ENCODE results near the gene ORMDL3.
A peak's percentile ranks its signal among the peaks of the same experiment; 100 is the strongest.
"Not testable (repeated sequence)": the region's sequence is repeated elsewhere in the genome, so short reads cannot be mapped to it uniquely, and the experiment has no call there.

ORMDL3 gene

DNA sequence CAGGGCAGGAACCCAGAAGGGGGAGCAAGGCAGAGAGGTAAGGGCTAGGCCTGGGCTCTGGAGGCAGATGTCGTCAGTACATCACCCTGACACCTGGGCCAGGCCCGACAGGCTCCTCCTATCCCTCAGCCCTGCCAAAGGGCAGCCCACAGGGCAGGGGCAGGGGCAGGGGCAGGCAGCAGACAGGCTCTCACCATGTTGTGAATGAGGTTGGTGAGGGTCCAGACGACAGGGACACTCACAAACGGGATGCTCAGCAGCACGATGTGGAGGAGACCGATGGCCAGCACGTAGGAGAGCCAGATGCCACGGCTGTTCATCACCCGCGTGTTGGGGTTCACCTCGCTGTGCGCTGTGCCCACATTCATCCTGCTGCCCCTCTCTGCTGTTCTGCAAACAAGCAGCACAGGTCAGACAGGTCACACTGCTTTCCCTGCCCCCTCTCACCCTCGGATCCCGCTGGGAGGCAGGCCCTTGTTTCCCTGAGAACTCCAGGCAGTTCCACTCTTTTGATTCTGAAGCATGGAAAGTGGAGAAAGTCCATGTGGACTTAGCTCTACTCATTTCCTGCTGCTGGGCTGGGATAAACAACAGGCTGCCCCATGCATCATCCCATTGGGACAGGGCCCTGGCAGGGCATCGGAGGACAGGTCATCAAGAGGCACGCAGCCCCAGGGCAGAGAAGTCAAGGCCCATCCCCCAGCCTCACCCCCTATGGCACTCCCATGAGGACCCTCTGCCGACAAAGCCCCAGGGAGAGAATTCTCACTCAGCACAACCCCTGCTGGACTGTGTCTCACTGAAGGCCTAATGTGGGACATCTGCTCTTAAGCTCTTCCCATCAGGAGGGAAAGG lies 3.3 kb downstream of the ORMDL3 start:
- DNase-seq: no peak

DNA sequence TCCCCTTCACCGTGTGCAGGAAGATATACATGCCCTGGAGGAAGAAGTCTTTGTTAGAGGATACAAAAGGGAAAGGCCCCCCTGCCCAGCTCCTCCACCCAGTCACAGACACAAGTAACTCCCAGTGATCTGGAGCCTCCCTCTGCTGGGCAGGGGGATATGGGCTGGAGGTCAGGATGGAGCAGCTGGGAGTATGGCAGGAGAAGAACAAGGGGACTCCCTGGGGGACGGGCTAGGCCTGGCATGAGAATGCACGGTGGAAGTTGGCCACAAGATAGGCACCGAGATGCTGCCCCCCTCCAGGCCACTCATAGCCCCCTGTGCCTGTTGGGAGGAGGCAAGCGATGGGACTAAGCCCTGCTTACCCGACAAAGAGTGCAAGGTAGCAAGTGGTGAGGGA lies 4.2 kb downstream of the ORMDL3 start:
- DNase-seq: no peak

DNA sequence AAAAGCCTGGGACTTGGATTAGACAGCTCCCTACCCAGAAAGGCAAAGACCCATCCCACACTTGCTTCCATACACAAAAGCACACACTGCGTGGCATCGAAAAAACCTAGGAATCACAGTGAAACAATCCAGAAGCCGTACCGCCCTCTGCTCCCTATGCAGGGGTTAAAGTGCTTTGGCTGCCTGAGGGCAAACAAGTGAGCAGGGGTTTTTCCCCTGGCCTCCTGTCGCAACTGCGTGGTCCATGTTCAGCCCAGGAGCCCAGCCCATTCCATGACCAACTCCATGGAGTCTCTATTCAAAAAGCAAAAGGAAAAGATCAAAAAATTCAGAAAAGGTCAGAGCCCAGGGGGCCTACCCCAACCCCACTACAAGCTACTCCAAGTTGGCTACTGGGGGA lies 5.4 kb downstream of the ORMDL3 start:
- no peak for DNase-seq

DNA sequence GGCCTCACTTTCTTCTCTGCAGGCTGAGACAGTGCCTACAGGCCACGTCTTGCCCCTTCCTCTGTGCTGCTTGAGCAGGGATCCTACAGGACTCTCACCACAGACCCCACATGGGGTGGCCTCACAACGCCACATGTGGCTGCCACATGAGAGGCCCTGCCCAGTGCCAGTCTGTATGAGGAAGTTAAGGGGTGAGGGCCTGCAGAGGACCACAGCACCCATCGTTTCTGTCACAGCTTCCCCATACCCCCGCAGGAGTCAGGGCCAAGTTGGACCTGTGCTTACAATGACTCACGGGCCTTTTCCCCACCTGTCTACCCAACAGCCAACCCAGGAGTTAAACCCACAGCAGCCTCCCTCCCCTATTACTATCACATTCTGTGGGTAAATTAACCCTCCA lies 6.1 kb downstream of the ORMDL3 start:
- peak; percentile 22 for DNase-seq

DNA sequence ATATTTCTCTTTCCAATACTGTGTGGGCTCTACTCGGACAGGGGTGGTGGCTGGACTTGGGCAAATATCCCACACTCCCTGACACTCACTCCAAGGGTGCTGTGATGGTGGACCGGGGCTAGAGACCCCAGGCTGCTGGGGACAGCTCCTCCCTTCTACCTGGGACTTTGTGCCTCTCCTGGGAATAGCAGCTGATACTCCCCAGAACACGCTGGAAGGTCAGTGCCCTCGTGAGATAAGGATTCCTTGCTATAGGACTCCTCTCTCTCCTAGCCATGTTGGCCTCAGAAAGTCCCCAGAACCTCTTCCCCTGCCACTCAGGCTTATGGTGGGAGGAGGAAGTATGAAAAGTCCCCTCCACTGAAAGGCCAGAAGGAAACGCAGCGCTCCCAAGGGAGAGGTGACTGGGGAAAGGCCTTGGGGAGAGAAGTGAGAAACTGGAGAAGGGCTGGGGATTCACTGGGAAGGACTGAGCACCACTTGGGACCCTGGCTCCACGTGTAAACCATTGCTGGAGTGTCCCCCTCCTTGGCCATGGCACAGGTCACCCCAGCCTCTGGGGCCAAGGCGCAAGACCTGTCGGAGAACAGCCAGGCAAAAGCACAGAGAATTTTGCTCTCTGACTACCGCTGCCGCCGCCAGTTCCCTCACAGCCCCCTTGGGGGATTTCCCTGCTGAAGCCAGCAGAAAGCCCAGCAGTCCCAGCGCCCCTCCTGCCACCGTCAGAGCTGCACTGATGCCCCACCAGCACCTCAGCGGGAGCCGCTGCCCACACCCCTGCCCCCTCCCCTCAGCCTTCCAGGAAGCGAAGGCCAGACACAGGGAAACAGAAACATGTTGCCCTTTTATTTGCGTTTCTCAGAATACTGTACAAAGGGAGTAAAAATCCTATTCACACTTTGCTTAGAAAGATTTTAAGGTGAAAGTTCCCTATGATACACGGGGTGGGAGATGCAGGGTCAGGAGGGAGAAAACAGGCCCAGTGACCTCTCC lies 6.9 kb downstream of the ORMDL3 start:
- peak; percentile 64 for DNase-seq

DNA sequence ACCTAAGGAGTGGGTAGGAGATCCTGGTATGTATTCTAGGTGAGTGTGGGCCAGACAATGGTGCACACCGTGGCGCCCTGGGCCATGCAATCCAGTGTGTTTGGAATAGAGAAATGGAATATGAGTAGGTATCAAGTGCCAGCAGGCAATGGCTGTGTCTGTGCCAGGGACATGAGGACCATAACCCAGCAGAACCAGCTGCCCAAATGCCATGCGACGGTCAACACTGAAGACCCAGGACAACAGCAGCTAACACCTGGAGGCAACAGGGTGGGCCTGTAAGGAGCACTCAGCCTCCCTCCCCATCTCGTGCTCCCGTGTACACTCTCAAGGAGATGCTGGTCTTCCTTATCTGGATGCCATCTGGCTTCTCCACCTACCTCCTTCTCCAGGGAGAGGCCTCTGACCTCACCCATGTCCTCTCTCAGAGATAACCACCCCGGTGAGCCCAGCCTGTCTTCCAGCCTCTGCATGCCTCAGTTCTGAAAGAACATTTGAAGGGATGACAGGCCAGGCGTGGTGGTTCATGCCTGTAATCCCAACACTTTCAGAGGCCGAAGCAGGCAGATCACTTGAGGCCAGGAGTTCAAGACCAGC lies 8.2 kb downstream of the ORMDL3 start:
- no peak for DNase-seq

DNA sequence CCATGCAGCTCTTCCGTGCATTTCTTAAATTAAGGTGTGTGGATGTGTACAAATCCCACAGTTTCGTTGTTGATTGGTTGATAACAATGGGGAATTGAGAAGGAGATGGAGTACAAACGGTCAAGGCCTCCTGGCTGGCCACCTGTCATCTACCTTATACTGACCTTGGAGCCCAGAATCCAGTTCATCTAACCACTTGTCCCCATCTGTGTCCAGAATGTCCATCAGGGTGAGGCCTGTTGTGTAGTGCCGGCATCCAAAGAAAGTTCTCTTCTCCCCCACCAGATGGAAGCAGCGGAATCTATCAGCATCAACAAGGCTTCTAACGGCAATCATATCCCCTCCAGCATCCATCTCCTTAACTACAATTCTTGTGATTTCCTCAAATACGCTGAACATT lies 10.5 kb downstream of the ORMDL3 start:
- no peak for DNase-seq

DNA sequence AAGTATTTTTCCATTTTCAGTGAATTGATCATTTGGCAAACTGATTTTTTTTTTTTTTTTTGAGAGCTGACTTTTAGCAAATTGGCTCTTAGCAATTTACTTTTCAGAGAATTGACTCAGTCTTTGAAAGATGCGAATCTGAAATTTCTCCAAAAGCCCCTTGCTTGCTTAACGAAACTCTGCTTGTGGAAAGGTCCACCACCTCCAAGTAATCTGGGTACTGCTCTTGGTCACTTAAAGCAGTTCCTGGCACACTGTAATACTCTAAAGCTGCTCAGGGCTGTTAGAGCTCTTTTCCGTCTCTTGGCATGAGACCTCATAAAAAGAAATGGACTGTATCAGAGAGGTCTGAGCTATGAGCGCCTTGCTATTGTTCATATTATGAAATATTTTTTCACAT lies 11.8 kb downstream of the ORMDL3 start:
- DNase-seq: no peak

DNA sequence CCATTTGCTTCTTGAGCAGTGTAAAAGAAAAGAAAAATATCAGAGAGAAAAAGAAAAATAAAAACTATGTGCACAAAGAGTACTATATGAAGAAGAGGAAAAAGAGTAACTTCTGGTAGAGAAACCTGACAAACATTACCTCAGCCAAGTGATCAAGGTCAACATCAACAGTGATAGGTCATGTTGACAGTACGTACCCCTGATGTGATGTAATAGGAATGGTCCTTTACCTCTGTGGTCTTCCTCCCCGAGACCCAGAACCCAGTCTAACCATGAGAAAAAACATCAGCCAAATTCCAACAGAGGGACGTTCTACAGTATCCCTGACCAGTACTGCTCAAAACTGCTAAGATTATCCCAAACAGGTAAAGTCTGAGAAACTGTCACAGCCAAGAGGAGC lies 13.4 kb downstream of the ORMDL3 start:
- no peak for DNase-seq

DNA sequence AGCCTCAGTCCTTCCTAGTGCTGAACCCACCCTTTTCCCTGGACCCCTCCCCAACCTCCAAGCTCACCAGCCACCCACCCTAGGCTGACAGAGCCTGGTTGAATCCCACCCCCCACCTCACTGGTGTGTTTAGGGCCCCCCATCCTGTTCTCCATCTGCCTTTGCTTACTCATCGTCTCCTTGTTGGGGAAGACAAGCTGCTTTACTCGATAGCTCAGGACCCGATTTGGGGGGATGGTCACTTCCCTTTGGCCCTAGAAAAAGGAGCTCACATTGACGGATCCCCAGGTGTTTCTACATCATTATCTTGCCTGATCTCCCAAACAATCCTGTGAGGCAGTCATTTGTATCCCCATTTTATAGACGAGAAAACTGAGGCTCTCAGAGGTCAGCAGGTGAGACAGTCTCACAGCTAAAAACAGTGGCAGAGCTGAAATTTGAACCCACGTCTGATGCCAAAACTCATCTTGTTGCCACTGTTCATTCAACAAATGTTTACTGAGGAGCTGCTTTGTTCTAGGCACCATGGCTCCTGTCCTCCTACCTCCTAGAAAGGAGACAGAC lies 18.5 kb downstream of the ORMDL3 start:
- no peak for DNase-seq

DNA sequence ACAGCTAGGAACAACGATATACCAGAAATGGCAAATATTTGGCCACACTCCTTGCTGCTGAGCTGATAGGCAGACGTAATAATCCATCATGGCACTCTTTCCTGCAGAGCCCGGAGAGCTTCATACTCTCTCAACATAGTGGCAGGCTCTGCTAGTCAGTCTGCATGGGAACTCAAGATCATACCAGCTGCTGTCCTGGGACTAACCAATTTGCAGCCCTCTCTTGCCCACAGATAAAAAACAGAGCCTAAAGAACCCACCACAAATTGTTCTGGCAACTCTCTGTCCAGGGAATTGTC lies 22.5 kb downstream of the ORMDL3 start:
- no peak for DNase-seq

DNA sequence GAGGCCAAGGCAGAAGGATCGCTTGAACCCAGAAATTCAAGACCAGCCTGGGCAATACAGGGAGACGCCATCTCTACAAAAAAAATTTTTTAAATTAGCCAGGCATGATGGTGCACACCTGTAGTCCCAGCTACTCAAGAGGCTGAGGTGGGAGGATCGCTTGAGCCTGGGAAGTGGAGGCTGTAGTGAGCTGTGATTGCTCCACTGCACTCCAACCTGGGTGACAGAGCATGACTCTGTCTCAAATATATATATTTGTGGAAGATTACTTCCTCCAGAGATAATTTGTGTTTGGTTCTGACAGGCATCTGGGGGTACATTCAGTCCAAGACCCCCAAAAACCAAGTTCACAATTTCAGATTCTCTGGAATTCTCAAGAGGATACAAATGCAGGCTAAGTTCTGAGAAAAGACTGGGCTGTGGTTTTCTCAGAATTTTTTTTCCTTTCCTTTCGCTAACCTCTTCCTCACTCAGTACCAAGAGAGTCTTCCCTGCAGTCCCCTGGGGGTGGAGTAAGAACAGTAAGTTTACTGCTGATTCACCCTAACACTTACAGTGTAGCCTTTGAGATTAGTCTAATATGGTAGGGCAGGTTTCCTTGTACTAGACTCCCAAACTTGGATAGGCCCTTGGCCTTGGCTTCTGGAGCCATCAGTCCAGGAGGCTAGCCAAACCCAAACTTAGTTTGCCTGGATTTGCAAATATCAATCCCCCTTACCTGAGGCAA lies 24.1 kb downstream of the ORMDL3 start:
- no peak for DNase-seq

DNA sequence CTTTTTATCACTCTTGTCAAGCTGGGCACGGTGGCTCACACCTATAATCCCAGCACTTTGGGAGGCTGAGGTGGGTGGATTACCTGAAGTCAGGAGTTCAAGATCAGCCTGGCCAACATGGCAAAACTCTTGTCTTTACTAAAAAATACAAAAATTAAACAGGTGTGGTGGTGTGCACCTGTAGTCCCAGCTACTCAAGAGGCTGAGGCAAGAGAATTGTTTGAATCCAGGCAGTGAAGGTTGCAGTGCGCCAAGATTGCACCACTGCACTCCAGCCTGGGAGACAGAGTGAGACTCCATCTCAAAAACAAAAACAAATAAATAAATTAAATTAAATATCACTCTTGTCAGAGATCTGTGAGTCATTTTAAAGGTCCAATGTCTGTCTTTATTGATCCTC lies 25.4 kb downstream of the ORMDL3 start:
- not testable (repeated sequence) for DNase-seq

DNA sequence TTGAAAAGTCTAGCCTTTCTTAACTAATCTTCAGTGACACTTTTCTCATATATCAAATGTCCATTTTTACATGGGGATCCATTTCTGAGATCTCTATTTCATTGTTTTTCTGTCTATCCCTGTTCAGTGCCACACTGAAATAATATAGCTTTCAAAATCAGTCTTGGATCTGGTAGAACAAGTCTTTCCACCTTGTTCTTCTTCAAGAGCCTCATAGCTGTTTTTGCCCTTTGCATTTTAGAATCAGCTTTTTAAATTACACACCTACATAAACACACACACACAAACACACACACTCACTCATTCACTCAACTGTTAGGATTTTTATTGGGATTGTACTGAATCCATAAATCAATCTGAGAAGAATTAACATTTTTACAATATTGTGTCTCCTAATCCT lies 28.2 kb downstream of the ORMDL3 start:
- DNase-seq: no peak

DNA sequence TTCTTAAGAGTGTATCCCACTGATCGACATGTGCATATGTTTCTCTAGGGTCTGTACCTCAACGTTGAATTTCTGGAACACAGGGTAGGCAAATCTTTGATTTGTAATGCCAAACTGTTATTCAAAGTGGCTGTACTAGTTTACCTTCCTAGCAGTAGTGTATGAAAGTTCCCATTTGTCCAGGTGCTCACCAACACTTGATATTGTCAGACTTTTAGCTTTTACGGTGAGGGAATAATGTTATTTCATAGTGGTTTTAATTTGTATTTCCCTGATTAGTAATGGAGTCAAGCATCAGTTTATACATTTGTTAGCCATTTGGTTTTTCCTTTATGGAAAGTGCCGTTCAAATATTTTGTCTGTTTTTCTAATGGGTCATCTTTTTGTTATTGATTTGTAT lies 29.3 kb downstream of the ORMDL3 start:
- DNase-seq: no peak

DNA sequence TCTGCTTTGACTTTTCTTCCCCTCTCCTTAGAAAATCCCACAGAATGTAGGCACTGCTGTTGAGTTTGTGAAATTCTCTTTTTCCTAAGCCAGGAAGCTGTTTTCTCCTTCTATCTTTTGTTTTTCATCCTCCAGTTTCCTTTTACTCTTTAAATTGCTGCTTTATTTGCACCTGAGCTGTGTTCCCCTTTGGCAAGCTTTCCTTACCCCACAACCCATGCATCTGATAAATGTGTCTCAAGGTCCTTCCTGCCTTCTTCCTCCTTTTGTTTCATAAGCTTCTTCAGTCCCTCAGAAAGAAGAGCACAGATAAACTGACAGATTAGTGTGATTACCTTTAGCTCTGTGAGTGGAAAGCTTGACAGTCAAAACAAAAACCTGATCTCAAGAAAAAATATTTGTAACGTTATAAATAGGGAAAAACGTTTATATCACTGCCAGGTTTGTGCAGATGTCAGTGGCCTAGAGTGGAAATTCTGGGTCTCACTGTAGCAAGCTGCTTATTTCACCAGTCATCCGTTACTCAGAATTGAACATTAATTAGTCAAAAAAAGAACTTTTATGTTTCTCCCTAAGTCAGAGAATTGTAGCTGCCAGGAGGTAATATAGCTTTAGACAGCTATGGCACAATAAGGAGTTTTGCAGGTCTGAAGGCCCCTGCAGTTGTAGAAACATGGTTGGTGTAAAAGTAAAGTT lies 32.6 kb downstream of the ORMDL3 start:
- no peak for DNase-seq

DNA sequence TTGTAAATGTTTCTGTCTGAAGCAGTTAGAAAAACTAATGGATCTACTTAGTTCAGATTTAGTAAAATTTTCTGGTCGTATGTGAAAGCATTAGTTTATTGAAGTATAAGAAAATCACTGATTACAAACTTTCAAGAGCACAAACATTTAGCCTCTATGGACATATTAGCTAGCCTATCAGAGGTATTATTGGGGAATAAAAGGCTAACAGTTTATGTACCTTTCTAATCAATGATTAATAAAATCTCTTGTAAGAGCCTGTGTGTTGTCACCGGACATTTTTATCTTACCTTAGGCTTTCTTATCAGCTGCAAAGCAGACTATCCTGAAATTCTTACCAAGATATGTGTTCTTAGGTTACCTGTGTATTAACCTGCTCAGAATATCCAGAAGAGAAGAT lies 38.2 kb downstream of the ORMDL3 start:
- DNase-seq: no peak

DNA sequence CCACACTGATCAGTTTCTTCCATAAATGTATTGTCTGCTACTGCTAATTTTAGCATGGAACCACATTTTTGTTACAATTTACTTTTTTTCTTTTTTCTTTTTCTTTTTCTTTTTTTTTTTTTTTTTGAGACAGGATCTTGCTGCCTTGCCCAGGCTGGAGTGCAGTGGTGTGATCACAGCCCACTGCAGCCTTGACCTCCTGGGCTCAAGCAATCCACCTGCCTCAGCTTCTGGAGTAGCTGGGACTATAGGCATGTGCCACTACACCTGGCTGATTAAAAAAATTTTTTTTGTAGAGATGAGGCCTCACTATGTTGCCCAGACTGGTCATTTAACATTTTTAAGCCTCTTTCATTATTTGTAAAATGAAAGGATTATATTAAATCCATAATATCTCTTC lies 40.3 kb downstream of the ORMDL3 start:
- DNase-seq: no peak

DNA sequence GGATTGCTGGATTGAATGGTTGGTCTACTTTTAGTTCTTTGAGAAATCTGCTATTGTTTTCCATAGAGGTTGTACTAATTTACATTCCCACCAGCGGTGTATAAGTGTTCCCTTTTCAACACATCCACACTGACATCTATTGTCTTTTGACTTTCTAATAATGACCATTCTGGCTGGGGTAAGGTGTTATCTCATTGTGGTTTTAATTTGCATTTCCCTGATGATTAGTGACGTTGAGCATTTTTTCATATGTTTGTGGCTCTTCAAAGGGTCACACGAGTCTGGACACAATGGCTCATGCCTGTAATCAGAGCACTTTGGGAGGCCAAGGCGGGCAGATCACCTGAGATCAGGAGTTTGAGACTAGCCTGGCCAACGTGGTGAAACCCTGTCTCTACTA lies 41.3 kb downstream of the ORMDL3 start:
- not testable (repeated sequence) for DNase-seq

DNA sequence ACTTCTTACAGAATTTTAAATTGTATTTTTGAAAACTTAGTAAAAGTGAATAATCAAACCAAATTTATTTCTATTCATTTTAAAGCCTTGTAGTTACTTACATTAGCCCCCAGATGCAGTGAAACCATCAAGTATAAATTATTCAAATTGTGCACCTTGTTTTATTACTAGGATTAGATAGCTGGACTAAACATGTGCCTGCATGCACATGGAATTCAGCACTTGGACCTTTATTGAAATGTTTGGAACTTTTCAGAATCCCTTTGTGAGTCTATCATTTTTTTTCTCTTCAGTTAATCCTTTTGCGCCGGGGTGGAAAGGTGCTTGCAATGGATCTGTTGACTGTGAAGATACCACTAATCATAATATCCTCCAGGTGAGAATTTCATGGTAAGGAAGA lies 54.6 kb downstream of the ORMDL3 start:
- DNase-seq: no peak

DNA sequence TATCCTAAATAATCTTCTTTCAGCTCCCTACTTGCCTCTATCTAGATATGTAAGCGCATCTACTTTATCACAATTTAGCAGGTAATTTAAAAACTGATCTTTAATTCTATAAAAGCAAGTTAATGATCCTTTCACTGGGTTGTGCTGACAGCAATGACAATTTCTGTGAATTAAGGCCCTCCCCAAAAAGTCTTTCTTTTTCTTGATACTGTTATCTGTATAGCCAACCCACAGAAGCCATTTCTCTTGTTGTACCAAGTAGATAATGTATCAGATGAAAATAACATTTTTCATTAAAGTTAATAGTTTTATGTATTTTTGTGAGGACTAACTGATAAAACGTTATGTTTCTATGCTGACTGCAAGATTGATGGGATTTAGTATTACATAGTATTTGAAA lies 55.6 kb downstream of the ORMDL3 start:
- DNase-seq: no peak
